GM13976 (cell line): ENCODE results near the gene BSG.
A peak's percentile ranks its signal among the peaks of the same experiment; 100 is the strongest.

Experiments used
- DNase-seq: peaks from one replicate; pipeline ENCODE4 v3.0.0; 2012; ENCODE audit warnings: low spot score
- CTCF ChIP-seq: IDR thresholded peaks from 2 replicates; pipeline ENCODE4 v1.5.1; 2012; ENCODE audit warnings: borderline replicate concordance, mild to moderate bottlenecking; ENCODE audit not compliant: insufficient read depth; ENCODE audit errors: extremely low read depth, missing control alignments, control extremely low read depth
- in situ Hi-C: fragments of 300-500 bp; cut with MboI; formaldehyde crosslinking; loops from one replicate; pipeline ENCODE4 v1.12.0; 2022; ENCODE audit warnings: low sequenced_read_pairs, mixed read lengths, inconsistent platforms; ENCODE audit not compliant: unreplicated experiment

The BSG gene

GRCh38 chr19:531009-531752 lies 41.2 kb upstream of the BSG start:
- DNase-seq = peak; percentile 99
- in situ Hi-C loops = no loop called here

GRCh38 chr19:531753-532560 lies 40.4 kb upstream of the BSG start, which contains the start of gene CDC34:
CDC34 (plus strand) TSS chr19:531760; CDS start chr19:531932, 172 bp downstream.
- DNase-seq = peak; percentile 64
- TF ChIP-seq CTCF = no peak
- in situ Hi-C loops = no loop called here

More at GRCh38 chr19:531009-531752, 41.2 kb upstream of the BSG start:
- TF ChIP-seq CTCF = peak; percentile 5

- DNase-seq = peak; percentile 68
- no peak for TF ChIP-seq CTCF
- in situ Hi-C loops = no loop called here
Observed at GRCh38 chr19:532561-533363, 39.6 kb upstream of the BSG start.

GRCh38 chr19:533364-534058 lies 38.9 kb upstream of the BSG start:
- DNase-seq = no peak
- no peak for TF ChIP-seq CTCF
- in situ Hi-C loops = no loop called here

- no peak for DNase-seq
- TF ChIP-seq CTCF = no peak
- in situ Hi-C loops = no loop called here
Observed at GRCh38 chr19:534088-534487, 38.3 kb upstream of the BSG start.
